Omental fat pad (tissue), 4 donors: ENCODE results near the gene ACBD6. TPM values are rescaled to one million over a fixed set of nuclear protein-coding genes. Genes with fewer than 3 reads are reported as not detected.

Experiments used
- ATAC-seq: fragments of 150-250 bp; one replicate; pipeline ENCODE4 v1.9.1; 2016; ENCODE audit warnings: mild to moderate bottlenecking, moderate library complexity; ENCODE audit not compliant: low FRiP score
- DNase-seq: peaks from one replicate; pipeline ENCODE4 v3.0.0-alpha.2; 2019; ENCODE audit warnings: low spot score
- CTCF ChIP-seq, 3 donors: fragments of 450-650 bp; IDR thresholded peaks; one replicate each; pipeline ENCODE4 v1.5.1; 2016 to 2017; ENCODE audit warnings: antibody characterized with exemption in 3 of 3, mild to moderate bottlenecking in 3 of 3, moderate library complexity in 2 of 3
- total RNA-seq, 4 donors: library from RNA; depleted of rRNA; stranded (reverse); fragments of >200 nt; gene quantifications; one replicate each; pipeline ENCODE4 v1.1.0, GENCODE V29; 2016

ACBD6 gene
- total RNA-seq, 4 donors from 2014 or later, result 30.0 to 46.2 (median 38.9) TPM

- DNase-seq, result no peak
- ATAC-seq, result no peak
- no peak for TF ChIP-seq CTCF (IDR thresholded peaks at IDR 0.05)
These were observed 220.9 kb downstream of the ACBD6 start for GRCh38 chr1:180281490-180281889.

GRCh38 chr1:180280617-180281016, 221.8 kb downstream of the ACBD6 start:
- TF ChIP-seq CTCF (IDR thresholded peaks at IDR 0.05), result no peak
- ATAC-seq (no peak), DNase-seq (no peak)

GRCh38 chr1:180279651-180280050, 222.7 kb downstream of the ACBD6 start:
- ATAC-seq, result no peak
- no peak for TF ChIP-seq CTCF (IDR thresholded peaks at IDR 0.05)
- DNase-seq, result no peak

GRCh38 chr1:180278596-180279395, 223.6 kb downstream of the ACBD6 start:
- DNase-seq (no peak), ATAC-seq (no peak)
- TF ChIP-seq CTCF (IDR thresholded peaks at IDR 0.05), result no peak

DNA sequence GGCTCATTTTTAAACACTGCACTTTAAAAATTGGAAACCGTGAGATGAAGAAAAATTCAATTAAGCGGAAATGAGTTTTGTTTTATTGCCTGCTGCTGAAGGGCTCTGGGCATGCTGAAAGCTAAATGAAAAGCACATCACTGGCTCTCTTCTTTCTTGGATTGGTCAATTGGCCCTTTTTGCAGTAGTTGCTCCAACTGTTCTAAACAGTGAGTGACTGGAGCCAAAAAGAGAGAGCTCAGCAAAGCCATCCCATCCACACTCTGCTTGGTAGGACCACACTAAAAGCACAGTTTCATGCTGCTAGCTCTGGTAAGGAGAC, 224.2 kb downstream of the ACBD6 start:
- ATAC-seq (no peak), DNase-seq (no peak)
- TF ChIP-seq CTCF (IDR thresholded peaks at IDR 0.05), result no peak

GRCh38 chr1:180277476-180278193, 224.7 kb downstream of the ACBD6 start:
- DNase-seq, result no peak
- no peak for ATAC-seq
- no peak for TF ChIP-seq CTCF (IDR thresholded peaks at IDR 0.05)

- no peak for ATAC-seq
- no peak for TF ChIP-seq CTCF (IDR thresholded peaks at IDR 0.05)
- no peak for DNase-seq
These were observed 226.7 kb downstream of the ACBD6 start for GRCh38 chr1:180275726-180276125.
